NCI-H345 treated with DMSO at 0.1 percent for 48 hours (cell line): ENCODE measurements around the gene OMD.

Source experiments
- DNase-seq: peaks from one replicate; lab custom pipeline; 2025; ENCODE audit not compliant: unreplicated experiment; lab: John Stamatoyannopoulos, UW

Gene OMD

GRCh38 chr9:92378865-92379560 lies 45.3 kb downstream of the OMD start:
- peak; percentile 0 for DNase-seq

GRCh38 chr9:92377876-92378275 lies 46.4 kb downstream of the OMD start:
- no peak for DNase-seq

- DNase-seq = no peak
Measured at GRCh38 chr9:92373167-92373566, 51.1 kb downstream of the OMD start.

GRCh38 chr9:92369075-92369474 lies 55.2 kb downstream of the OMD start:
- no peak for DNase-seq
